GM12892 (cell line): ENCODE results near the gene CHST3.

Source experiments
- POLR2A ChIP-seq: IDR thresholded peaks from 2 replicates; pipeline ENCODE4 v1.6.1; 2011; ENCODE audit warnings: low read depth, low read length, control low read depth
- POLR2AphosphoS5 ChIP-seq: IDR thresholded peaks from 2 replicates; pipeline ENCODE4 v1.6.1; 2011; ENCODE audit warnings: low read depth, low read length, control low read depth

GRCh38 chr10:71975087-71975870, 11.1 kb downstream of the CHST3 start:
- no peak for TF ChIP-seq POLR2A
- no peak for TF ChIP-seq POLR2AphosphoS5
